WTC11 (cell line): Measurements from ENCODE around the gene SLC5A2. TPM values are rescaled to one million over a fixed set of nuclear protein-coding genes. Genes with fewer than 3 reads are reported as not detected.
A peak's percentile ranks its signal among the peaks of the same experiment; 100 is the strongest.

Source experiments
- ATAC-seq: fragments of 200-7000 bp; cut with Tn5 transposase; 2 replicates; pipeline ENCODE4 v1.10.0; 2021; ENCODE audit warnings: mild to moderate bottlenecking, moderate library complexity
- CTCF ChIA-PET: fragments of 300-600 bp; sonication (Branson Sonifier 250); formaldehyde crosslinking; loops from one replicate; lab custom pipeline; 2021; ENCODE audit warnings: antibody characterized with exemption; lab: Charles Lee
- POLR2A ChIA-PET: fragments of 350-600 bp; sonication (Branson Sonifier 250); formaldehyde crosslinking; loops from one replicate; lab custom pipeline; 2021; ENCODE audit warnings: antibody characterized with exemption; lab: Charles Lee
- DNase-seq: peaks from one replicate; pipeline ENCODE4 v3.0.0; 2021; ENCODE audit warnings: low spot score
- H3K27ac Mint-ChIP-seq: 2 replicates; pipeline ENCODE4 v1.8.0; 2021; ENCODE audit warnings: mixed read lengths
- H3K27me3 Mint-ChIP-seq: 2 replicates; pipeline ENCODE4 v1.8.0; 2021; ENCODE audit warnings: low read depth, mild to moderate bottlenecking, moderate library complexity, mixed read lengths
- H3K36me3 Mint-ChIP-seq: 2 replicates; pipeline ENCODE4 v1.8.0; 2021; ENCODE audit warnings: mixed read lengths
- H3K4me1 Mint-ChIP-seq: 2 replicates; pipeline ENCODE4 v1.8.0; 2022; ENCODE audit warnings: mixed read lengths
- H3K4me3 Mint-ChIP-seq: 2 replicates; pipeline ENCODE4 v1.8.0; 2021; ENCODE audit warnings: mild to moderate bottlenecking, moderate library complexity, mixed read lengths
- H3K9me3 Mint-ChIP-seq: 2 replicates; pipeline ENCODE4 v1.8.0; 2021; ENCODE audit warnings: mixed read lengths
- E2F5 ChIP-seq: sonication (generic); formaldehyde crosslinking; IDR thresholded peaks from 2 replicates; pipeline ENCODE4 v1.8.1; 2022; ENCODE audit warnings: mild to moderate bottlenecking, moderate library complexity, missing genetic modification reagents
- FOXP1 ChIP-seq: sonication (generic); formaldehyde crosslinking; IDR thresholded peaks from 2 replicates; pipeline ENCODE4 v1.8.0; 2022; ENCODE audit warnings: missing genetic modification reagents, mild to moderate bottlenecking, moderate library complexity, borderline replicate concordance
- GTF2I ChIP-seq: fragments of 250-450 bp; sonication (Bioruptor Pico); conservative IDR thresholded peaks from 2 replicates; pipeline ENCODE4 v1.4.0; 2021; ENCODE audit warnings: mild to moderate bottlenecking
- IRF2 ChIP-seq: sonication (generic); formaldehyde crosslinking; IDR thresholded peaks from 2 replicates; pipeline ENCODE4 v1.8.0; 2022; ENCODE audit warnings: low read depth, missing genetic modification reagents, borderline replicate concordance
- KAT7 ChIP-seq: sonication (generic); formaldehyde crosslinking; IDR thresholded peaks from 2 replicates; pipeline ENCODE4 v1.8.1; 2023; ENCODE audit warnings: missing genetic modification reagents, mild to moderate bottlenecking, borderline replicate concordance
- NFE2L1 ChIP-seq: sonication (generic); formaldehyde crosslinking; IDR thresholded peaks from 2 replicates; pipeline ENCODE4 v1.8.1; 2023; ENCODE audit warnings: missing genetic modification reagents
- NR1H2 ChIP-seq: sonication (generic); formaldehyde crosslinking; IDR thresholded peaks from 2 replicates; pipeline ENCODE4 v1.9.0; 2021; ENCODE audit warnings: mild to moderate bottlenecking, moderate library complexity, missing genetic modification reagents
- SMAD3 ChIP-seq: sonication (generic); formaldehyde crosslinking; IDR thresholded peaks from 2 replicates; pipeline ENCODE4 v1.8.0; 2022; ENCODE audit warnings: missing genetic modification reagents, mild to moderate bottlenecking, borderline replicate concordance
- SMAD4 ChIP-seq: sonication (generic); formaldehyde crosslinking; IDR thresholded peaks from 2 replicates; pipeline ENCODE4 v1.8.0; 2022; ENCODE audit warnings: mild to moderate bottlenecking, missing genetic modification reagents
- SP1 ChIP-seq: sonication (generic); formaldehyde crosslinking; conservative IDR thresholded peaks from 2 replicates; pipeline ENCODE4 v1.8.1; 2022; ENCODE audit warnings: missing genetic modification reagents
- USF2 ChIP-seq: sonication (generic); formaldehyde crosslinking; IDR thresholded peaks from 2 replicates; pipeline ENCODE4 v1.8.1; 2023; ENCODE audit warnings: mild to moderate bottlenecking, missing genetic modification reagents, moderate library complexity
- ZNF121 ChIP-seq: sonication (generic); formaldehyde crosslinking; IDR thresholded peaks from 2 replicates; pipeline ENCODE4 v1.8.0; 2023; ENCODE audit warnings: missing genetic modification reagents
- ZNF138 ChIP-seq: sonication (generic); formaldehyde crosslinking; conservative IDR thresholded peaks from 2 replicates; pipeline ENCODE4 v1.8.1; 2022; ENCODE audit warnings: mild to moderate bottlenecking, moderate library complexity, missing genetic modification reagents
- ZNF317 ChIP-seq: sonication (generic); formaldehyde crosslinking; IDR thresholded peaks from 2 replicates; pipeline ENCODE4 v1.8.1; 2023; ENCODE audit warnings: low read depth, mild to moderate bottlenecking, moderate library complexity, missing genetic modification reagents, borderline replicate concordance
- ZSCAN18 ChIP-seq: fragments of 250-450 bp; sonication (Bioruptor Pico); IDR thresholded peaks from 2 replicates; pipeline ENCODE4 v2.1.2; 2022; ENCODE audit warnings: mild to moderate bottlenecking, moderate library complexity
- total RNA-seq: library from RNA; stranded (reverse); gene quantifications from 3 replicates; pipeline ENCODE4 v1.2.3, GENCODE V29; 2021
- TF ChIP-seq, protein P1 (sequence below): sonication (generic); formaldehyde crosslinking; IDR thresholded peaks from 2 replicates; pipeline ENCODE4 v1.8.0; 2023; ENCODE audit warnings: missing genetic modification reagents, mild to moderate bottlenecking, borderline replicate concordance
- TF ChIP-seq, protein P2 (sequence below): sonication (generic); formaldehyde crosslinking; IDR thresholded peaks from 2 replicates; pipeline ENCODE4 v1.8.0; 2022; ENCODE audit warnings: mild to moderate bottlenecking, missing genetic modification reagents
- TF ChIP-seq, protein P3 (sequence below): sonication (generic); formaldehyde crosslinking; IDR thresholded peaks from 2 replicates; pipeline ENCODE4 v1.8.1; 2023; ENCODE audit warnings: mild to moderate bottlenecking, missing genetic modification reagents, moderate library complexity
- TF ChIP-seq, protein P4 (sequence below): sonication (generic); formaldehyde crosslinking; IDR thresholded peaks from 2 replicates; pipeline ENCODE4 v1.8.0; 2022; ENCODE audit warnings: mild to moderate bottlenecking, missing genetic modification reagents
- TF ChIP-seq, protein P5 (sequence below): sonication (generic); formaldehyde crosslinking; IDR thresholded peaks from 2 replicates; pipeline ENCODE4 v1.8.0; 2023; ENCODE audit warnings: mild to moderate bottlenecking, missing genetic modification reagents

SLC5A2 gene
- total RNA-seq, 1 experiment from 2014 or later = 0.83 TPM

DNA sequence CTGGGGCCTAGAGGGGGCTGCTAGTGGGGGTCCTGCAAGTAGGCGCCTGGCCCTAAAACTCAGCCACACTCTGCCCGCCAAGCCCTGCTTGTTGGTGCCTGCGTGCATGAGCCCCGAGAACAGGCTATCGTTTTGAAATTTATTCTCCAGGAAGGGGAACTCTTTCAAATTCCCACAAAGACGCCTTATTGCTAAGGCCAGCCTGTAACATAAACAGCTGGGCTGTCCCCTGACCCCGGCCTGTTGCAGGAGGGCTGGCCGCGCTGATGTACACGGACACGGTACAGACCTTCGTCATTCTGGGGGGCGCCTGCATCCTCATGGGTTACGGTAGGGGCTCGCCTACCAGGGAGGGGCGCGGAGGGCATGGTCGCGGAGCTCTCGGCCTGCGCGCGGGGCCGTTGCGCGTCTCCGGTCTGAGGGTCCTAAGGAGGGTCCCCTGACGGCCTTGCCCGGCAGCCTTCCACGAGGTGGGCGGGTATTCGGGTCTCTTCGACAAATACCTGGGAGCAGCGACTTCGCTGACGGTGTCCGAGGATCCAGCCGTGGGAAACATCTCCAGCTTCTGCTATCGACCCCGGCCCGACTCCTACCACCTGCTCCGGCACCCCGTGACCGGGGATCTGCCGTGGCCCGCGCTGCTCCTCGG lies 4.3 kb downstream of the SLC5A2 start (continued):
- TF ChIP-seq E2F5 (no peak), ZSCAN18 (CRISPR knock-in tag) (no peak), IRF2 (CRISPR knock-in tag) (no peak)
- TF ChIP-seq, protein P1, sequence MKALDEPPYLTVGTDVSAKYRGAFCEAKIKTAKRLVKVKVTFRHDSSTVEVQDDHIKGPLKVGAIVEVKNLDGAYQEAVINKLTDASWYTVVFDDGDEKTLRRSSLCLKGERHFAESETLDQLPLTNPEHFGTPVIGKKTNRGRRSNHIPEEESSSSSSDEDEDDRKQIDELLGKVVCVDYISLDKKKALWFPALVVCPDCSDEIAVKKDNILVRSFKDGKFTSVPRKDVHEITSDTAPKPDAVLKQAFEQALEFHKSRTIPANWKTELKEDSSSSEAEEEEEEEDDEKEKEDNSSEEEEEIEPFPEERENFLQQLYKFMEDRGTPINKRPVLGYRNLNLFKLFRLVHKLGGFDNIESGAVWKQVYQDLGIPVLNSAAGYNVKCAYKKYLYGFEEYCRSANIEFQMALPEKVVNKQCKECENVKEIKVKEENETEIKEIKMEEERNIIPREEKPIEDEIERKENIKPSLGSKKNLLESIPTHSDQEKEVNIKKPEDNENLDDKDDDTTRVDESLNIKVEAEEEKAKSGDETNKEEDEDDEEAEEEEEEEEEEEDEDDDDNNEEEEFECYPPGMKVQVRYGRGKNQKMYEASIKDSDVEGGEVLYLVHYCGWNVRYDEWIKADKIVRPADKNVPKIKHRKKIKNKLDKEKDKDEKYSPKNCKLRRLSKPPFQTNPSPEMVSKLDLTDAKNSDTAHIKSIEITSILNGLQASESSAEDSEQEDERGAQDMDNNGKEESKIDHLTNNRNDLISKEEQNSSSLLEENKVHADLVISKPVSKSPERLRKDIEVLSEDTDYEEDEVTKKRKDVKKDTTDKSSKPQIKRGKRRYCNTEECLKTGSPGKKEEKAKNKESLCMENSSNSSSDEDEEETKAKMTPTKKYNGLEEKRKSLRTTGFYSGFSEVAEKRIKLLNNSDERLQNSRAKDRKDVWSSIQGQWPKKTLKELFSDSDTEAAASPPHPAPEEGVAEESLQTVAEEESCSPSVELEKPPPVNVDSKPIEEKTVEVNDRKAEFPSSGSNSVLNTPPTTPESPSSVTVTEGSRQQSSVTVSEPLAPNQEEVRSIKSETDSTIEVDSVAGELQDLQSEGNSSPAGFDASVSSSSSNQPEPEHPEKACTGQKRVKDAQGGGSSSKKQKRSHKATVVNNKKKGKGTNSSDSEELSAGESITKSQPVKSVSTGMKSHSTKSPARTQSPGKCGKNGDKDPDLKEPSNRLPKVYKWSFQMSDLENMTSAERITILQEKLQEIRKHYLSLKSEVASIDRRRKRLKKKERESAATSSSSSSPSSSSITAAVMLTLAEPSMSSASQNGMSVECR (CRISPR knock-in tag) = 0 out of 2 replicates have a peak, but pooled peaks have one; percentile 45
- TF ChIP-seq, protein P2, sequence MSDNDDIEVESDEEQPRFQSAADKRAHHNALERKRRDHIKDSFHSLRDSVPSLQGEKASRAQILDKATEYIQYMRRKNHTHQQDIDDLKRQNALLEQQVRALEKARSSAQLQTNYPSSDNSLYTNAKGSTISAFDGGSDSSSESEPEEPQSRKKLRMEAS (CRISPR knock-in tag) = peak; percentile 33; the same call in 1 of the 2 replicates

- DNase-seq = peak; percentile 78
- Mint-ChIP-seq H3K36me3 (peaks cover 8% of the 10 kb centered on the region), H3K4me1 (peaks cover 8% of the 10 kb centered on the region), H3K9me3 (no peaks in the 10 kb centered on the region), H3K27ac (no peak overlapping the region), H3K4me3 (peak overlapping the region; percentile 78), H3K27me3 (peaks cover 73% of the 10 kb centered on the region)
- ChIA-PET CTCF (interaction anchor here (0.9 to 3.1 kb wide), 12 partner anchors 11 to 227 kb away, joined by 3 to 26 read pairs (median 6); partner anchors contain the start of genes ARMC5 and RUSF1), POLR2A (interaction anchor here (1.0 to 1.8 kb wide), 7 partner anchors 9 to 227 kb away, joined by 3 to 8 read pairs (median 5); partner anchors contain the start of gene RUSF1)
- peak; percentile 89 for ATAC-seq
- TF ChIP-seq SMAD4 (CRISPR knock-in tag) (0 out of 2 replicates have a peak, but pooled peaks have one; percentile 49), ZNF121 (no peak), ZNF317 (CRISPR knock-in tag) (no peak), NR1H2 (CRISPR knock-in tag) (peak; percentile 66; the same call in 1 of the 2 replicates), ZNF138 (CRISPR knock-in tag) (no peak), SP1 (CRISPR knock-in tag) (peak; percentile 13; the same call in 1 of the 2 replicates), USF2 (peak; percentile 12; the same call in 1 of the 2 replicates), FOXP1 (CRISPR knock-in tag) (peak; percentile 67; the same call in 1 of the 2 replicates), NFE2L1 (peak; percentile 11; the same call in 1 of the 2 replicates), GTF2I (CRISPR knock-in tag) (no peak), KAT7 (CRISPR knock-in tag) (0 out of 2 replicates have a peak, but pooled peaks have one; percentile 53), SMAD3 (CRISPR knock-in tag) (no peak)
- TF ChIP-seq, protein P3, sequence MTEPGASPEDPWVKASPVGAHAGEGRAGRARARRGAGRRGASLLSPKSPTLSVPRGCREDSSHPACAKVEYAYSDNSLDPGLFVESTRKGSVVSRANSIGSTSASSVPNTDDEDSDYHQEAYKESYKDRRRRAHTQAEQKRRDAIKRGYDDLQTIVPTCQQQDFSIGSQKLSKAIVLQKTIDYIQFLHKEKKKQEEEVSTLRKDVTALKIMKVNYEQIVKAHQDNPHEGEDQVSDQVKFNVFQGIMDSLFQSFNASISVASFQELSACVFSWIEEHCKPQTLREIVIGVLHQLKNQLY (CRISPR knock-in tag) = no peak
- TF ChIP-seq, protein P4, sequence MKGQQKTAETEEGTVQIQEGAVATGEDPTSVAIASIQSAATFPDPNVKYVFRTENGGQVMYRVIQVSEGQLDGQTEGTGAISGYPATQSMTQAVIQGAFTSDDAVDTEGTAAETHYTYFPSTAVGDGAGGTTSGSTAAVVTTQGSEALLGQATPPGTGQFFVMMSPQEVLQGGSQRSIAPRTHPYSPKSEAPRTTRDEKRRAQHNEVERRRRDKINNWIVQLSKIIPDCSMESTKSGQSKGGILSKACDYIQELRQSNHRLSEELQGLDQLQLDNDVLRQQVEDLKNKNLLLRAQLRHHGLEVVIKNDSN (CRISPR knock-in tag) = peak; percentile 50; the same call in 1 of the 2 replicates
- TF ChIP-seq, protein P5, sequence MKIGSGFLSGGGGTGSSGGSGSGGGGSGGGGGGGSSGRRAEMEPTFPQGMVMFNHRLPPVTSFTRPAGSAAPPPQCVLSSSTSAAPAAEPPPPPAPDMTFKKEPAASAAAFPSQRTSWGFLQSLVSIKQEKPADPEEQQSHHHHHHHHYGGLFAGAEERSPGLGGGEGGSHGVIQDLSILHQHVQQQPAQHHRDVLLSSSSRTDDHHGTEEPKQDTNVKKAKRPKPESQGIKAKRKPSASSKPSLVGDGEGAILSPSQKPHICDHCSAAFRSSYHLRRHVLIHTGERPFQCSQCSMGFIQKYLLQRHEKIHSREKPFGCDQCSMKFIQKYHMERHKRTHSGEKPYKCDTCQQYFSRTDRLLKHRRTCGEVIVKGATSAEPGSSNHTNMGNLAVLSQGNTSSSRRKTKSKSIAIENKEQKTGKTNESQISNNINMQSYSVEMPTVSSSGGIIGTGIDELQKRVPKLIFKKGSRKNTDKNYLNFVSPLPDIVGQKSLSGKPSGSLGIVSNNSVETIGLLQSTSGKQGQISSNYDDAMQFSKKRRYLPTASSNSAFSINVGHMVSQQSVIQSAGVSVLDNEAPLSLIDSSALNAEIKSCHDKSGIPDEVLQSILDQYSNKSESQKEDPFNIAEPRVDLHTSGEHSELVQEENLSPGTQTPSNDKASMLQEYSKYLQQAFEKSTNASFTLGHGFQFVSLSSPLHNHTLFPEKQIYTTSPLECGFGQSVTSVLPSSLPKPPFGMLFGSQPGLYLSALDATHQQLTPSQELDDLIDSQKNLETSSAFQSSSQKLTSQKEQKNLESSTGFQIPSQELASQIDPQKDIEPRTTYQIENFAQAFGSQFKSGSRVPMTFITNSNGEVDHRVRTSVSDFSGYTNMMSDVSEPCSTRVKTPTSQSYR = 0 out of 2 replicates have a peak, but pooled peaks have one; percentile 21
Observed at GRCh38 chr16:31487720-31488467, 5.0 kb downstream of the SLC5A2 start.
